WTC11 (cell line): ENCODE data around the gene ZFC3H1. TPM values are rescaled to one million over a fixed set of nuclear protein-coding genes. Genes with fewer than 3 reads are reported as not detected.

ENCODE experiments used
- ATAC-seq: fragments of 200-7000 bp; cut with Tn5 transposase; 2 replicates; pipeline ENCODE4 v1.10.0; 2021; ENCODE audit warnings: mild to moderate bottlenecking, moderate library complexity
- CTCF ChIA-PET: fragments of 300-600 bp; sonication (Branson Sonifier 250); formaldehyde crosslinking; loops from one replicate; lab custom pipeline; 2021; ENCODE audit warnings: antibody characterized with exemption; lab: Charles Lee
- POLR2A ChIA-PET: fragments of 350-600 bp; sonication (Branson Sonifier 250); formaldehyde crosslinking; loops from one replicate; lab custom pipeline; 2021; ENCODE audit warnings: antibody characterized with exemption; lab: Charles Lee
- DNase-seq: peaks from one replicate; pipeline ENCODE4 v3.0.0; 2021; ENCODE audit warnings: low spot score
- H3K27ac Mint-ChIP-seq: 2 replicates; pipeline ENCODE4 v1.8.0; 2021; ENCODE audit warnings: mixed read lengths
- H3K27me3 Mint-ChIP-seq: 2 replicates; pipeline ENCODE4 v1.8.0; 2021; ENCODE audit warnings: low read depth, mild to moderate bottlenecking, moderate library complexity, mixed read lengths
- H3K36me3 Mint-ChIP-seq: 2 replicates; pipeline ENCODE4 v1.8.0; 2021; ENCODE audit warnings: mixed read lengths
- H3K4me1 Mint-ChIP-seq: 2 replicates; pipeline ENCODE4 v1.8.0; 2022; ENCODE audit warnings: mixed read lengths
- H3K4me3 Mint-ChIP-seq: 2 replicates; pipeline ENCODE4 v1.8.0; 2021; ENCODE audit warnings: mild to moderate bottlenecking, moderate library complexity, mixed read lengths
- H3K9me3 Mint-ChIP-seq: 2 replicates; pipeline ENCODE4 v1.8.0; 2021; ENCODE audit warnings: mixed read lengths
- CBFB ChIP-seq: sonication (generic); formaldehyde crosslinking; IDR thresholded peaks from 2 replicates; pipeline ENCODE4 v1.8.1; 2022; ENCODE audit warnings: mild to moderate bottlenecking, low read depth, missing genetic modification reagents
- CREM ChIP-seq: sonication (generic); formaldehyde crosslinking; IDR thresholded peaks from 2 replicates; pipeline ENCODE4 v1.8.1; 2022; ENCODE audit warnings: mild to moderate bottlenecking, missing genetic modification reagents, moderate library complexity
- ELF4 ChIP-seq: sonication (generic); formaldehyde crosslinking; IDR thresholded peaks from 2 replicates; pipeline ENCODE4 v1.8.1; 2022; ENCODE audit warnings: low read depth, mild to moderate bottlenecking, moderate library complexity, missing genetic modification reagents
- ETV6 ChIP-seq: sonication (generic); formaldehyde crosslinking; IDR thresholded peaks from 2 replicates; pipeline ENCODE4 v1.8.1; 2022; ENCODE audit warnings: mild to moderate bottlenecking, missing genetic modification reagents
- FOXJ3 ChIP-seq: sonication (generic); formaldehyde crosslinking; IDR thresholded peaks from 2 replicates; pipeline ENCODE4 v1.9.0; 2021; ENCODE audit warnings: missing genetic modification reagents, mild to moderate bottlenecking, borderline replicate concordance
- FOXK1 ChIP-seq: sonication (generic); formaldehyde crosslinking; IDR thresholded peaks from 2 replicates; pipeline ENCODE4 v1.8.0; 2022; ENCODE audit warnings: mild to moderate bottlenecking, moderate library complexity, missing genetic modification reagents
- GRHL2 ChIP-seq: fragments of 250-450 bp; sonication (Bioruptor Pico); IDR thresholded peaks from 2 replicates; pipeline ENCODE4 v1.8.0; 2022; ENCODE audit warnings: mild to moderate bottlenecking, moderate library complexity; ENCODE audit not compliant: insufficient replicate concordance, severe bottlenecking
- HMGA2 ChIP-seq: fragments of 250-450 bp; sonication (Bioruptor Pico); IDR thresholded peaks from 2 replicates; pipeline ENCODE4 v1.4.0; 2021; ENCODE audit warnings: mild to moderate bottlenecking, moderate library complexity
- JUN ChIP-seq: sonication (generic); formaldehyde crosslinking; IDR thresholded peaks from 2 replicates; pipeline ENCODE4 v1.8.0; 2023; ENCODE audit warnings: mild to moderate bottlenecking, missing genetic modification reagents
- MYBL2 ChIP-seq: sonication (generic); formaldehyde crosslinking; IDR thresholded peaks from 2 replicates; pipeline ENCODE4 v1.8.1; 2023; ENCODE audit warnings: mild to moderate bottlenecking, moderate library complexity, missing genetic modification reagents
- NR1H2 ChIP-seq: sonication (generic); formaldehyde crosslinking; IDR thresholded peaks from 2 replicates; pipeline ENCODE4 v1.9.0; 2021; ENCODE audit warnings: mild to moderate bottlenecking, moderate library complexity, missing genetic modification reagents
- TEAD1 ChIP-seq: sonication (generic); formaldehyde crosslinking; IDR thresholded peaks from 2 replicates; pipeline ENCODE4 v1.8.0; 2022; ENCODE audit warnings: mild to moderate bottlenecking, missing genetic modification reagents
- total RNA-seq: library from RNA; stranded (reverse); gene quantifications from 3 replicates; pipeline ENCODE4 v1.2.3, GENCODE V29; 2021
- TF ChIP-seq, protein P1 (sequence below): sonication (generic); formaldehyde crosslinking; IDR thresholded peaks from 2 replicates; pipeline ENCODE4 v1.8.0; 2022; ENCODE audit warnings: missing genetic modification reagents
- TF ChIP-seq, protein P2 (sequence below): sonication (generic); formaldehyde crosslinking; IDR thresholded peaks from 2 replicates; pipeline ENCODE4 v1.8.0; 2022; ENCODE audit warnings: mild to moderate bottlenecking, missing genetic modification reagents
- TF ChIP-seq, protein P3 (sequence below): sonication (generic); formaldehyde crosslinking; IDR thresholded peaks from 2 replicates; pipeline ENCODE4 v1.8.1; 2022; ENCODE audit warnings: missing genetic modification reagents, borderline replicate concordance
- TF ChIP-seq, protein P4 (sequence below): sonication (generic); formaldehyde crosslinking; IDR thresholded peaks from 2 replicates; pipeline ENCODE4 v1.8.0; 2022; ENCODE audit warnings: mild to moderate bottlenecking, missing genetic modification reagents
- TF ChIP-seq, protein P5 (sequence below): sonication (generic); formaldehyde crosslinking; IDR thresholded peaks from 2 replicates; pipeline ENCODE4 v1.8.1; 2022; ENCODE audit warnings: mild to moderate bottlenecking, moderate library complexity, missing genetic modification reagents
- TF ChIP-seq, protein P6 (sequence below): fragments of 250-450 bp; sonication (Bioruptor Pico); IDR thresholded peaks from 2 replicates; pipeline ENCODE4 v1.9.0; 2021; ENCODE audit warnings: mild to moderate bottlenecking, borderline replicate concordance
- TF ChIP-seq, protein P7 (sequence below): fragments of 250-450 bp; sonication (Bioruptor Pico); conservative IDR thresholded peaks from 2 replicates; pipeline ENCODE4 v1.9.0; 2021; ENCODE audit warnings: mild to moderate bottlenecking

Gene ZFC3H1
- total RNA-seq, 1 experiment from 2014 or later, result 33.9 TPM

DNA sequence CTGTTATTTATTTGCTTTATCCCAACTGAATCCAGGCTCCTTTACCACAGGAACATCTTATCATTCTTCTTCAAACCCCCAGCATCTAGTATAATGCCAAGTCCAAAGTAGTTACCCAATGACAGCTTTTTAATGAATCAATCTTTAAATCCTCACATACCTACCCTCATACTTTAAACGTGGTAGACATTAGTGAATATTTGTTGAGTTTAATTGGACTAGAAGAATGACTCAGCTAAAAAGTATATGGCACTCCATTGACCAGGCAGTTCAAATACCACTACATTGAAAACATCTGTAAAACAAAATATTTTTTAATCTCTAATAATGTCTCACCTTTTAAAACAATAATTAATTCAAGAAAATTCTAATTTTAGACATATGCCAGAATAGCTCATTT is 98.1 kb downstream of the ZFC3H1 start (continued):
- TF ChIP-seq, protein P1, sequence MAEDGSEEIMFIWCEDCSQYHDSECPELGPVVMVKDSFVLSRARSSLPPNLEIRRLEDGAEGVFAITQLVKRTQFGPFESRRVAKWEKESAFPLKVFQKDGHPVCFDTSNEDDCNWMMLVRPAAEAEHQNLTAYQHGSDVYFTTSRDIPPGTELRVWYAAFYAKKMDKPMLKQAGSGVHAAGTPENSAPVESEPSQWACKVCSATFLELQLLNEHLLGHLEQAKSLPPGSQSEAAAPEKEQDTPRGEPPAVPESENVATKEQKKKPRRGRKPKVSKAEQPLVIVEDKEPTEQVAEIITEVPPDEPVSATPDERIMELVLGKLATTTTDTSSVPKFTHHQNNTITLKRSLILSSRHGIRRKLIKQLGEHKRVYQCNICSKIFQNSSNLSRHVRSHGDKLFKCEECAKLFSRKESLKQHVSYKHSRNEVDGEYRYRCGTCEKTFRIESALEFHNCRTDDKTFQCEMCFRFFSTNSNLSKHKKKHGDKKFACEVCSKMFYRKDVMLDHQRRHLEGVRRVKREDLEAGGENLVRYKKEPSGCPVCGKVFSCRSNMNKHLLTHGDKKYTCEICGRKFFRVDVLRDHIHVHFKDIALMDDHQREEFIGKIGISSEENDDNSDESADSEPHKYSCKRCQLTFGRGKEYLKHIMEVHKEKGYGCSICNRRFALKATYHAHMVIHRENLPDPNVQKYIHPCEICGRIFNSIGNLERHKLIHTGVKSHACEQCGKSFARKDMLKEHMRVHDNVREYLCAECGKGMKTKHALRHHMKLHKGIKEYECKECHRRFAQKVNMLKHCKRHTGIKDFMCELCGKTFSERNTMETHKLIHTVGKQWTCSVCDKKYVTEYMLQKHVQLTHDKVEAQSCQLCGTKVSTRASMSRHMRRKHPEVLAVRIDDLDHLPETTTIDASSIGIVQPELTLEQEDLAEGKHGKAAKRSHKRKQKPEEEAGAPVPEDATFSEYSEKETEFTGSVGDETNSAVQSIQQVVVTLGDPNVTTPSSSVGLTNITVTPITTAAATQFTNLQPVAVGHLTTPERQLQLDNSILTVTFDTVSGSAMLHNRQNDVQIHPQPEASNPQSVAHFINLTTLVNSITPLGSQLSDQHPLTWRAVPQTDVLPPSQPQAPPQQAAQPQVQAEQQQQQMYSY (CRISPR knock-in tag), result no peak
- TF ChIP-seq, protein P2, sequence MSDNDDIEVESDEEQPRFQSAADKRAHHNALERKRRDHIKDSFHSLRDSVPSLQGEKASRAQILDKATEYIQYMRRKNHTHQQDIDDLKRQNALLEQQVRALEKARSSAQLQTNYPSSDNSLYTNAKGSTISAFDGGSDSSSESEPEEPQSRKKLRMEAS (CRISPR knock-in tag), result no peak
- no peak for TF ChIP-seq HMGA2 (CRISPR knock-in tag)
- TF ChIP-seq, protein P3, sequence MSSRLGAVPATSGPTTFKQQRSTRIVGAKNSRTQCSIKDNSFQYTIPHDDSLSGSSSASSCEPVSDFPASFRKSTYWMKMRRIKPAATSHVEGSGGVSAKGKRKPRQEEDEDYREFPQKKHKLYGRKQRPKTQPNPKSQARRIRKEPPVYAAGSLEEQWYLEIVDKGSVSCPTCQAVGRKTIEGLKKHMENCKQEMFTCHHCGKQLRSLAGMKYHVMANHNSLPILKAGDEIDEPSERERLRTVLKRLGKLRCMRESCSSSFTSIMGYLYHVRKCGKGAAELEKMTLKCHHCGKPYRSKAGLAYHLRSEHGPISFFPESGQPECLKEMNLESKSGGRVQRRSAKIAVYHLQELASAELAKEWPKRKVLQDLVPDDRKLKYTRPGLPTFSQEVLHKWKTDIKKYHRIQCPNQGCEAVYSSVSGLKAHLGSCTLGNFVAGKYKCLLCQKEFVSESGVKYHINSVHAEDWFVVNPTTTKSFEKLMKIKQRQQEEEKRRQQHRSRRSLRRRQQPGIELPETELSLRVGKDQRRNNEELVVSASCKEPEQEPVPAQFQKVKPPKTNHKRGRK (CRISPR knock-in tag), result no peak
- TF ChIP-seq FOXK1 (CRISPR knock-in tag), result no peak
- TF ChIP-seq, all 79 proteins: peak for 0

DNA sequence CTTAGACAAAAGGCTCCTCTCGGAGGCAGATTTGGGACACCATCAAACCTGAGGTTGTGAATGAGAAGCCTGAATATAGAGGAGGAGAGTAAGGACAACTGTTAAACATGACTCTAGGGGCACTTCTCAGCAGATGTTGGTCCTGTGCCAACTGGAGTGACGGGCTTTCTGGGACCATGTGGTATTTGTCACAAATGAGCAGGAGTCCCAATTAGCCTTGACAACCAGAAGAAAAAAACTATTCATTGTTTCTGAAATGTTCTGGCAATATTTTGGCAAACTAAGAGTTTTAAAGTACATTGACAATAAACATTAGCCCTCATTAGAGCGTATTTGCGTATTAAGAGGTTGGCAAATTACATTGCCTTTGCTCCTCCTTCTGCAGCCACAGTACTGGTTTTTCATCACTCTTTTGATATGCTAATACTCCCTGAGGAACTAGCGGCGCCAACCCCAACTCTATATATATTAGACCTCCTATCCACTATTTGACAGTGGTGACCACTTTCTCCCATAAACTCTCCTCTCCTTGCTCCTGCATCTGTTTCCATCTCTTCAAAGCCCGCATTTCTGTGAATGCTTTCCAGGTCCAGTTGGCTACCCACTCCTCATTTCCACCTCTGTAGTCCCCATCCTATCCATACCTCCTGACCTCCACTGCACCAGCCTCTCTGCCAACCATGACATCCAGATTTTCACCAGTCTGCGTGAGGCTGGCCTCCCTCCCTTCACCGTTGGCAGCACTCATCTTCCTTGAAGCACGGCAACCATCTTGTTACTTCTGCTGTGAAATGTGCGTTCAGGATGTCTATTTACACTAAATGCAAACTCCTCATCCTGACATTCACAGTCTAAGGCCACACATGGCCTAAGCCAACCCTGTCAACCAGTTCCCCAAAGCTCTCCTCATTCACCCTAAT is 100.7 kb downstream of the ZFC3H1 start:
- ChIA-PET CTCF (no interaction called here), POLR2A (no interaction called here)
- no peak overlapping the region for H3K27ac Mint-ChIP-seq
- H3K27me3 Mint-ChIP-seq, result no peaks in the 10 kb centered on the region; the same call in 1 of the 2 replicates
- no peaks in the 10 kb centered on the region for H3K36me3 Mint-ChIP-seq
- H3K9me3 Mint-ChIP-seq, result no peaks in the 10 kb centered on the region
- peak; percentile 67 for ATAC-seq
- DNase-seq, result no peak
- peaks cover 11% of the 10 kb centered on the region for H3K4me1 Mint-ChIP-seq
- H3K4me3 Mint-ChIP-seq, result no peak overlapping the region
- TF ChIP-seq TEAD1 (CRISPR knock-in tag), result no peak
- no peak for TF ChIP-seq GRHL2
- no peak for TF ChIP-seq CBFB
- no peak for TF ChIP-seq ELF4 (CRISPR knock-in tag)
- TF ChIP-seq, protein P4, sequence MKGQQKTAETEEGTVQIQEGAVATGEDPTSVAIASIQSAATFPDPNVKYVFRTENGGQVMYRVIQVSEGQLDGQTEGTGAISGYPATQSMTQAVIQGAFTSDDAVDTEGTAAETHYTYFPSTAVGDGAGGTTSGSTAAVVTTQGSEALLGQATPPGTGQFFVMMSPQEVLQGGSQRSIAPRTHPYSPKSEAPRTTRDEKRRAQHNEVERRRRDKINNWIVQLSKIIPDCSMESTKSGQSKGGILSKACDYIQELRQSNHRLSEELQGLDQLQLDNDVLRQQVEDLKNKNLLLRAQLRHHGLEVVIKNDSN (CRISPR knock-in tag), result no peak
- TF ChIP-seq ETV6, result no peak
- TF ChIP-seq NR1H2 (CRISPR knock-in tag), result no peak
- no peak for TF ChIP-seq JUN (CRISPR knock-in tag)
- TF ChIP-seq MYBL2 (CRISPR knock-in tag), result no peak
- TF ChIP-seq, protein P5, sequence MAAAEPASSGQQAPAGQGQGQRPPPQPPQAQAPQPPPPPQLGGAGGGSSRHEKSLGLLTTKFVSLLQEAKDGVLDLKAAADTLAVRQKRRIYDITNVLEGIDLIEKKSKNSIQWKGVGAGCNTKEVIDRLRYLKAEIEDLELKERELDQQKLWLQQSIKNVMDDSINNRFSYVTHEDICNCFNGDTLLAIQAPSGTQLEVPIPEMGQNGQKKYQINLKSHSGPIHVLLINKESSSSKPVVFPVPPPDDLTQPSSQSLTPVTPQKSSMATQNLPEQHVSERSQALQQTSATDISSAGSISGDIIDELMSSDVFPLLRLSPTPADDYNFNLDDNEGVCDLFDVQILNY, result no peak
- TF ChIP-seq FOXJ3 (CRISPR knock-in tag), result no peak
- TF ChIP-seq CREM, result no peak
- TF ChIP-seq, protein P6, sequence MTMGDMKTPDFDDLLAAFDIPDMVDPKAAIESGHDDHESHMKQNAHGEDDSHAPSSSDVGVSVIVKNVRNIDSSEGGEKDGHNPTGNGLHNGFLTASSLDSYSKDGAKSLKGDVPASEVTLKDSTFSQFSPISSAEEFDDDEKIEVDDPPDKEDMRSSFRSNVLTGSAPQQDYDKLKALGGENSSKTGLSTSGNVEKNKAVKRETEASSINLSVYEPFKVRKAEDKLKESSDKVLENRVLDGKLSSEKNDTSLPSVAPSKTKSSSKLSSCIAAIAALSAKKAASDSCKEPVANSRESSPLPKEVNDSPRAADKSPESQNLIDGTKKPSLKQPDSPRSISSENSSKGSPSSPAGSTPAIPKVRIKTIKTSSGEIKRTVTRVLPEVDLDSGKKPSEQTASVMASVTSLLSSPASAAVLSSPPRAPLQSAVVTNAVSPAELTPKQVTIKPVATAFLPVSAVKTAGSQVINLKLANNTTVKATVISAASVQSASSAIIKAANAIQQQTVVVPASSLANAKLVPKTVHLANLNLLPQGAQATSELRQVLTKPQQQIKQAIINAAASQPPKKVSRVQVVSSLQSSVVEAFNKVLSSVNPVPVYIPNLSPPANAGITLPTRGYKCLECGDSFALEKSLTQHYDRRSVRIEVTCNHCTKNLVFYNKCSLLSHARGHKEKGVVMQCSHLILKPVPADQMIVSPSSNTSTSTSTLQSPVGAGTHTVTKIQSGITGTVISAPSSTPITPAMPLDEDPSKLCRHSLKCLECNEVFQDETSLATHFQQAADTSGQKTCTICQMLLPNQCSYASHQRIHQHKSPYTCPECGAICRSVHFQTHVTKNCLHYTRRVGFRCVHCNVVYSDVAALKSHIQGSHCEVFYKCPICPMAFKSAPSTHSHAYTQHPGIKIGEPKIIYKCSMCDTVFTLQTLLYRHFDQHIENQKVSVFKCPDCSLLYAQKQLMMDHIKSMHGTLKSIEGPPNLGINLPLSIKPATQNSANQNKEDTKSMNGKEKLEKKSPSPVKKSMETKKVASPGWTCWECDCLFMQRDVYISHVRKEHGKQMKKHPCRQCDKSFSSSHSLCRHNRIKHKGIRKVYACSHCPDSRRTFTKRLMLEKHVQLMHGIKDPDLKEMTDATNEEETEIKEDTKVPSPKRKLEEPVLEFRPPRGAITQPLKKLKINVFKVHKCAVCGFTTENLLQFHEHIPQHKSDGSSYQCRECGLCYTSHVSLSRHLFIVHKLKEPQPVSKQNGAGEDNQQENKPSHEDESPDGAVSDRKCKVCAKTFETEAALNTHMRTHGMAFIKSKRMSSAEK (CRISPR knock-in tag), result no peak
- TF ChIP-seq, protein P7, sequence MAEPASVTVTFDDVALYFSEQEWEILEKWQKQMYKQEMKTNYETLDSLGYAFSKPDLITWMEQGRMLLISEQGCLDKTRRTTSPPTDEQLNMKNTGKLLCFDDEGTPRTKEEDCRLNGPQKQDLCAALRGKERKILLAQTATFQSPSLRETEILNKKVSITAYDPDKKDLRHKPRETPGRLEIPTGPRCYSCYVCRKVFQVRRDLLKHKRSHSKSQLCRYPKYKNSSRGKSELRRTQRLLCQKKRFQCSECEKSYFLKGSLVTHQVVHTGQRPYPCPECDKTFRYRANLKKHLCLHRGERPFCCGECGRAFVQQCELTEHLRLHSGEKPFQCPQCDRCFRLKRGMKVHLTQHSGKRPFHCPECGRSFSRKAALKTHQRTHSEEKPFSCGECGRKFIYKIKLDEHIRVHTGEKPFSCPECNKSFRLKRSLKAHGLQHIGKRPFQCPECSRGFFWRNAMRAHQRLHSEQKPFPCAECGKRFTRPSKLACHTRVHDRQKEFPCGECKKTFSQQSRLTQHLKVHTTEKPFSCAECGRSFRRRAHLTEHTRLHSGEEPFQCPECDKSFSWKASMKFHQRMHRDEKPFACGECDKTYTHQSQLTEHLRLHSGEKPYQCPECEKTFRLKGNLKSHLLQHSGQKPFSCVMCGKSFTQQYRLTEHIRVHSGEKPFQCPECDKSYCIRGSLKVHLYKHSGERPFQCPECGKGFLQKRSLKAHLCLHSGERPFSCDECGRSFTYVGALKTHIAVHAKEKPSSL (CRISPR knock-in tag), result no peak
